Psoas muscle (tissue), 8 donors: ENCODE measurements around the gene GNB3. TPM values are rescaled to one million over a fixed set of nuclear protein-coding genes. Genes with fewer than 3 reads are reported as not detected.
"Not testable (repeated sequence)": the region's sequence is repeated elsewhere in the genome, so short reads cannot be mapped to it uniquely, and the experiment has no call there.

Experiments
- ATAC-seq, 4 donors: fragments of 200-7000 bp; cut with Tn5 transposase; one replicate each; pipeline ENCODE4 v1.9.1; 2020; ENCODE audit warnings: moderate library complexity in 3 of 4, mild to moderate bottlenecking in 2 of 4
- DNase-seq, 2 donors: peaks; one replicate each; pipeline ENCODE4 v3.0.0-alpha.2; 2020
- H3K27ac ChIP-seq: fragments of 200-600 bp; one replicate; pipeline ENCODE4 v1.8.0; 2022
- H3K27me3 ChIP-seq, 3 donors: fragments of 200-600 bp in 1 of 3; one replicate each; pipeline versions ENCODE4 v1.6.1 to v1.8.0; 2013 to 2022; ENCODE audit warnings: low read length in 2 of 3, mild to moderate bottlenecking in 2 of 3, moderate library complexity in 1 of 3; ENCODE audit not compliant: insufficient read depth in 3 of 3
- H3K36me3 ChIP-seq, 2 donors: fragments of 200-600 bp in 1 of 2; one replicate each; pipeline versions ENCODE4 v1.6.1 to v1.8.0; 2013 to 2022; ENCODE audit warnings: low read depth in 1 of 2, mild to moderate bottlenecking in 1 of 2, moderate library complexity in 1 of 2; ENCODE audit not compliant: insufficient read depth in 1 of 2
- H3K4me1 ChIP-seq: fragments of 200-600 bp; one replicate; pipeline ENCODE4 v1.8.0; 2022
- H3K4me3 ChIP-seq: fragments of 200-600 bp; one replicate; pipeline ENCODE4 v1.8.0; 2022; ENCODE audit warnings: mild to moderate bottlenecking
- H3K9me3 ChIP-seq: fragments of 200-600 bp; one replicate; pipeline ENCODE4 v1.8.0; 2022
- WGBS, 3 donors: extraction: QIAGEN DNeasy Blood & Tissue Kit; methylation state at CpG; one replicate each; pipeline versions ENCODE4 v1.1.6 to v1.1.7; 2013; 5-methylcytosine and 5-hydroxymethylcytosine counted together
- intact Hi-C, 2 donors: fragments of 100-400 bp; cut with DNase I; formaldehyde crosslinking; loops; one replicate each; pipeline versions ENCODE4 v1.11.0 to v1.14.2; 2022
- polyA plus RNA-seq, 3 donors: library from polyadenylated mRNA; stranded (reverse); fragments of 200-250 nt; gene quantifications; one replicate each; pipeline ENCODE4 v1.2.3, GENCODE V29; 2013
- total RNA-seq, 4 donors: library from RNA; stranded (reverse); fragmentation: NEBNext Ultra II Directional in 2 of 4; extraction: Animal tissue kit (Norgen Biotek cat#: 25700) in 2 of 4; gene quantifications; one replicate each; pipeline versions ENCODE4 v1.2.1 to v1.2.4, GENCODE V29; 2021 to 2023
- TF ChIP-seq, protein P1 (sequence below): fragments of 200-600 bp; IDR thresholded peaks from one replicate; pipeline ENCODE4 v1.8.0; 2022; ENCODE audit warnings: antibody characterized with exemption
- donor health status: healthy with polysubstance abuse.
- donor health status: DM: no; HTN: no; CAD: no; lungs with moderate emphysema.
- donor health status: Bipolar disorder and iron deficiency.
- donor health status: healthy.
- donor health status: DM: yes; HTN: yes; CAD: no.
- donor health status: DM: no; HTN: no; CAD: no.
- donor health status: DM: no; HTN: no; CAD: no.
- donor health status: DM: yes; HTN: yes; CAD: no.

GNB3 gene
- total and polyA plus RNA-seq, 7 donors = 0.13 to 0.69 (median 0.30) TPM

DNA sequence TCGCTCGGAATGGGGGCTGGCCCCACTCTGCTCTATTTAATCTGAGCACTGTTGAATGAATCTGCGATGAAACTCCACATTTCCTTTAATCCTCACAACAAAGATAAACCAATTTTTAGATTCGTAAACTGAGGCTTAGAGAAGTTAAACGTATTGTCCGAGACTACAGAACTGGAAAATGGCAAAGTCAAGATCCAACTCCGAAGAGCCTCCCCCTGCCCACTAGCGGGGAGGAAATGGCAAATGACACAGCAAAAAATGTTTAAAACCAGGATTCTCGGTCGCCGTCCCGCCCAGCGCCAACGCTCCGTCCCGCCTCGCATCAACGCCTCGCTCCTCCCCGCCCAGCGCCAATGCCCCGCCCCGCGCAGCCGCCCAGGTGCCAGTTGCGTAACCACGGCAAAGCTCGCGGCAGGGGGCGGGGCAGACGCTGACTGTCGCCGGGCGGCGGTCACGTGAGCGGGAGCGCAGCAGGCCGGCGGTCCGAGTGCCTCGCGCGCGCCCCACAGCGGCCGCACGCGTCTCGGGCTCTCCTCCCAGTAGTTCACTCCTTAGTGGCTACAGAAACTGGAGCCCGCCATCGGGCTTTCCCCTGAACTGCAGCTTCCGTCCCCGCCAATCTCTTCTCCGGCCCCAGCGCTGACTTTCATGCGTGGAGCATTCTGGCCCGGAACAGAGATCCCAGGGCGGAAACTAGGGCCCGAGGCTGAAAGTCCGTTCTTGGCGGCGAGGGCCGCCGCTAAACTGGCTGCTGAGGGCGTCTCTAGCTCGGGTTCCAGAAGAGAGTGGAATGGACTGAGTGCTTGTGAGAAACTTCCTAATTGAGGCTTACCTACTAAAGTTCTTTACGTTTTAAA, 50.3 kb downstream of the GNB3 start:
- DNase-seq (peak; percentile 98 to 99), ATAC-seq (peak; percentile 99 to 100 (median 99))
- no peaks in the 10 kb centered on the region for H3K27me3 ChIP-seq
- intact Hi-C loops = no loop called here
- no peaks in the 10 kb centered on the region for H3K9me3 ChIP-seq
- TF ChIP-seq, protein P1, sequence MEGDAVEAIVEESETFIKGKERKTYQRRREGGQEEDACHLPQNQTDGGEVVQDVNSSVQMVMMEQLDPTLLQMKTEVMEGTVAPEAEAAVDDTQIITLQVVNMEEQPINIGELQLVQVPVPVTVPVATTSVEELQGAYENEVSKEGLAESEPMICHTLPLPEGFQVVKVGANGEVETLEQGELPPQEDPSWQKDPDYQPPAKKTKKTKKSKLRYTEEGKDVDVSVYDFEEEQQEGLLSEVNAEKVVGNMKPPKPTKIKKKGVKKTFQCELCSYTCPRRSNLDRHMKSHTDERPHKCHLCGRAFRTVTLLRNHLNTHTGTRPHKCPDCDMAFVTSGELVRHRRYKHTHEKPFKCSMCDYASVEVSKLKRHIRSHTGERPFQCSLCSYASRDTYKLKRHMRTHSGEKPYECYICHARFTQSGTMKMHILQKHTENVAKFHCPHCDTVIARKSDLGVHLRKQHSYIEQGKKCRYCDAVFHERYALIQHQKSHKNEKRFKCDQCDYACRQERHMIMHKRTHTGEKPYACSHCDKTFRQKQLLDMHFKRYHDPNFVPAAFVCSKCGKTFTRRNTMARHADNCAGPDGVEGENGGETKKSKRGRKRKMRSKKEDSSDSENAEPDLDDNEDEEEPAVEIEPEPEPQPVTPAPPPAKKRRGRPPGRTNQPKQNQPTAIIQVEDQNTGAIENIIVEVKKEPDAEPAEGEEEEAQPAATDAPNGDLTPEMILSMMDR = peak; percentile 89
- 1 to 3% (median 1%) methylated on average over 46 to 68 of the region's 68 CpGs for WGBS, 3 donors
- no peaks in the 10 kb centered on the region for H3K4me1 ChIP-seq
- H3K4me3 ChIP-seq = peak overlapping the region; percentile 68
- no peaks in the 10 kb centered on the region for H3K36me3 ChIP-seq
- peak overlapping the region; percentile 81 for H3K27ac ChIP-seq

DNA sequence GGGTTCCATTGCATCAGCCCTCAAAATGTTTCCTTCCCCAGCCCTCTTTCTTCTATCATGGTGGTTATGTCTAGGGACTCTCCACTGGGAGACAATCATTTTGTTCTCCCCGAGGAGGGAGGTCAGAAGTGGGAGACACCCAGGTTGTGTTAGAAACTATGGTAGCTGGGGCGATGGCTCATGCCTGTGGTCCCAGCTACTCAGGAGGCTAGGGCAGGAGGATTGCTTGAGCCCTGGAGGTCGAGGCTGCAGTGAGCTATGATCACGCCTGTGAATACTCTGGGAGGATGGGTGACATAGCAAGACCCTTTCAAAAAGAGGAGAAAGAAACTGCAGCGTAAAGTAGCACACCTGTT, 50.9 kb downstream of the GNB3 start:
- no peaks in the 10 kb centered on the region for H3K27me3 ChIP-seq
- WGBS, 3 donors = 76 to 84% (median 83%) methylated on average over 5 of the region's 5 CpGs
- DNase-seq (no peak), ATAC-seq (peak in 3 of 4 donors; percentile 2 to 3 (median 2))
- peak overlapping the region; percentile 81 for H3K27ac ChIP-seq
- no peaks in the 10 kb centered on the region for H3K36me3 ChIP-seq
- H3K4me1 ChIP-seq = no peaks in the 10 kb centered on the region
- TF ChIP-seq, protein P1 = no peak
- H3K9me3 ChIP-seq = no peaks in the 10 kb centered on the region
- intact Hi-C loops = no loop called here
- peak overlapping the region; percentile 68 for H3K4me3 ChIP-seq

DNA sequence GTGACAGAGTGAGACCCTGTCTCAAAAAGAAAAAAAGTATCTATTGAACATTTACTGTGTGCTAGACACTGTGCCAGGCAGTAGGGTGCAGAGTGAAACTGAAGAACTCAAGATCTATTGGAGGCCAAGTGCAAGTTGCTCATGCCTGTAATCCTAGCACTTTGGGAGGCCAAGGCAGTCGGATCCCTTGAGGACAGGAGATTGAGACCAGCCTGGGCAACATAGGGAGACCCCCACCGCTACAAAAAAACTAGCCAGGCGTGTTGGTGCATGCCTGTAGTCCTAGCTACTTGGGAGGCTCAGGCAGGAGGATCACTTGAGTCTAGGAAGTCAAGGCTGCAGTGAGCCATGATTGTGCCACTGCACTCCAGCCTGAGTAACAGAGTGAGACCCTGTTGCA, 52.0 kb downstream of the GNB3 start:
- H3K27ac ChIP-seq, H3K27me3 ChIP-seq, ATAC-seq, H3K4me1 ChIP-seq, DNase-seq, H3K36me3 ChIP-seq, H3K9me3 ChIP-seq, H3K4me3 ChIP-seq, intact Hi-C loops: not testable (repeated sequence)
- WGBS, 3 donors = 89 to 96% (median 90%) methylated on average over 3 of the region's 3 CpGs

DNA sequence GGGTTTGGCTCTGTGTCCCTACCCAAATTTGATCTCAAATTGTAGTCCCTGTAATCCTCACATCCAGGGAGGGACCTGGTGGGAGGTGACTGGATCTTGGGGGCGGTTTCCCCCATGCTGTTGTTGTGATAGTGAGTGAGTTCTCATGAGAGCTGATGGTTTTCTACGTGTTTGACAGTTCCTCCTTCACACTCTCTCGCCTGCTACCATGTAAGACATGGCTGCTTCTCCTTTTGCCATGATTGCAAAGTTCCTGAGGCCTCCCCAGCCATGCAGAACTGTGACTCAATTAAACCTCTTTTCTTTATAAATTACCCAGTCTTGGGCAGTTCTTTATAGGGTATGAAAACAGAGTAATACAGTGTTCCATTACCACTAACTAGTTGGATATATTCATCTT, 53.6 kb downstream of the GNB3 start:
- no peak overlapping the region for H3K4me3 ChIP-seq
- no peak overlapping the region for H3K27ac ChIP-seq
- H3K4me1 ChIP-seq = no peaks in the 10 kb centered on the region
- no peaks in the 10 kb centered on the region for H3K27me3 ChIP-seq
- TF ChIP-seq, protein P1 = no peak
- intact Hi-C loops = no loop called here
- 87 to 93% (median 87%) methylated on average over 3 of the region's 3 CpGs for WGBS, 3 donors
- no peak for DNase-seq
- no peak for ATAC-seq
- H3K36me3 ChIP-seq = no peaks in the 10 kb centered on the region
- no peaks in the 10 kb centered on the region for H3K9me3 ChIP-seq

Other genes starting within 250 kb of the GNB3 start
- 100 to 1,000 TPM in 2 of 4 donors, 10 to 100 TPM in 2; 94.5 to 152 (median 112) TPM for gene CHD4, start 233.5 kb upstream of the GNB3 start, total RNA-seq
- gene CHD4, start 233.5 kb upstream of the GNB3 start, polyA plus RNA-seq = 10 to 100 TPM; 62.5 to 90.0 (median 78.5) TPM
- under 1 TPM; 0.30 to 0.60 (median 0.39) TPM for gene LPAR5, start 205.0 kb upstream of the GNB3 start, total RNA-seq
- under 1 TPM; 0.04 to 0.20 (median 0.05) TPM for gene LPAR5, start 205.0 kb upstream of the GNB3 start, polyA plus RNA-seq
- gene ACRBP, start 193.5 kb upstream of the GNB3 start, total RNA-seq = under 1 TPM; 0.44 to 0.99 (median 0.86) TPM
- under 1 TPM in 2 of 3 donors, not detected in 1; 0.29 to 0.82 TPM for gene ACRBP, start 193.5 kb upstream of the GNB3 start, polyA plus RNA-seq
- gene ING4, start 177.8 kb upstream of the GNB3 start, total RNA-seq = 10 to 100 TPM; 12.7 to 29.6 (median 16.9) TPM
- 10 to 100 TPM; 20.7 to 35.6 (median 25.7) TPM for gene ING4, start 177.8 kb upstream of the GNB3 start, polyA plus RNA-seq
- 10 to 100 TPM; 25.4 to 37.9 (median 27.9) TPM for gene ZNF384, start 151.6 kb upstream of the GNB3 start, total RNA-seq
- 10 to 100 TPM; 22.0 to 44.9 (median 23.8) TPM for gene ZNF384, start 151.6 kb upstream of the GNB3 start, polyA plus RNA-seq
- under 1 TPM in 3 of 4 donors, not detected in 1; 0.10 to 0.17 (median 0.15) TPM for gene PIANP, start 140.1 kb upstream of the GNB3 start, total RNA-seq
- under 1 TPM in 2 of 3 donors, not detected in 1; 0.17 to 0.21 TPM for gene PIANP, start 140.1 kb upstream of the GNB3 start, polyA plus RNA-seq
- 10 to 100 TPM; 72.3 to 86.2 (median 77.1) TPM for gene COPS7A, start 116.9 kb upstream of the GNB3 start, total RNA-seq
- 100 to 1,000 TPM in 2 of 3 donors, 10 to 100 TPM in 1; 79.2 to 157 (median 104) TPM for gene COPS7A, start 116.9 kb upstream of the GNB3 start, polyA plus RNA-seq
- gene MLF2, start 87.8 kb upstream of the GNB3 start, total RNA-seq = 100 to 1,000 TPM; 104 to 188 (median 132) TPM
- 100 to 1,000 TPM; 113 to 245 (median 176) TPM for gene MLF2, start 87.8 kb upstream of the GNB3 start, polyA plus RNA-seq
- 100 to 1,000 TPM in 1 of 4 donors, 10 to 100 TPM in 3; 69.0 to 104 (median 77.1) TPM for gene PTMS, start 74.6 kb upstream of the GNB3 start, total RNA-seq
- 10 to 100 TPM; 65.4 to 93.7 (median 87.7) TPM for gene PTMS, start 74.6 kb upstream of the GNB3 start, polyA plus RNA-seq
- gene LAG3, start 68.4 kb upstream of the GNB3 start, total RNA-seq = under 1 TPM in 2 of 4 donors, not detected in 2; 0.11 to 0.24 TPM
- under 1 TPM in 2 of 3 donors, not detected in 1; 0.05 to 0.06 TPM for gene LAG3, start 68.4 kb upstream of the GNB3 start, polyA plus RNA-seq
- 1 to 10 TPM; 2.3 to 4.9 (median 4.0) TPM for gene CD4, start 51.4 kb upstream of the GNB3 start, total RNA-seq
- gene CD4, start 51.4 kb upstream of the GNB3 start, polyA plus RNA-seq = 1 to 10 TPM in 1 of 3 donors, under 1 TPM in 2; 0.47 to 1.5 (median 0.91) TPM
- gene GPR162, start 19.1 kb upstream of the GNB3 start, total RNA-seq = 1 to 10 TPM in 3 of 4 donors, under 1 TPM in 1; 0.50 to 2.8 (median 1.2) TPM
- 1 to 10 TPM in 1 of 3 donors, under 1 TPM in 2; 0.60 to 1.8 (median 0.61) TPM for gene GPR162, start 19.1 kb upstream of the GNB3 start, polyA plus RNA-seq
- gene P3H3, start 12.5 kb upstream of the GNB3 start, total RNA-seq = 1 to 10 TPM; 1.3 to 4.2 (median 3.2) TPM
- 1 to 10 TPM in 2 of 3 donors, under 1 TPM in 1; 0.87 to 1.2 (median 1.1) TPM for gene P3H3, start 12.5 kb upstream of the GNB3 start, polyA plus RNA-seq
- gene CDCA3, start 10.4 kb downstream of the GNB3 start, total RNA-seq = 1 to 10 TPM in 1 of 4 donors, under 1 TPM in 2, not detected in 1; 0.79 to 1.1 (median 0.92) TPM
- gene CDCA3, start 10.4 kb downstream of the GNB3 start, polyA plus RNA-seq = 1 to 10 TPM in 1 of 3 donors, under 1 TPM in 2; 0.21 to 3.3 (median 0.56) TPM
- gene USP5, start 11.2 kb downstream of the GNB3 start, total RNA-seq = 100 to 1,000 TPM in 3 of 4 donors, 10 to 100 TPM in 1; 98.1 to 127 (median 112) TPM
- gene USP5, start 11.2 kb downstream of the GNB3 start, polyA plus RNA-seq = 10 to 100 TPM; 43.1 to 85.1 (median 49.5) TPM
- gene TPI1, start 26.6 kb downstream of the GNB3 start, total RNA-seq = 100 to 1,000 TPM; 537 to 822 (median 624) TPM
- 100 to 1,000 TPM; 588 to 952 (median 847) TPM for gene TPI1, start 26.6 kb downstream of the GNB3 start, polyA plus RNA-seq
- 1 to 10 TPM; 2.4 to 4.5 (median 3.2) TPM for gene SPSB2, start 32.4 kb downstream of the GNB3 start, total RNA-seq
- 10 to 100 TPM in 1 of 3 donors, 1 to 10 TPM in 2; 4.3 to 10.2 (median 6.7) TPM for gene SPSB2, start 32.4 kb downstream of the GNB3 start, polyA plus RNA-seq
- gene LRRC23, start 63.9 kb downstream of the GNB3 start, total RNA-seq = 10 to 100 TPM; 10.2 to 14.9 (median 12.5) TPM
- gene LRRC23, start 63.9 kb downstream of the GNB3 start, polyA plus RNA-seq = 10 to 100 TPM in 2 of 3 donors, 1 to 10 TPM in 1; 9.5 to 29.0 (median 14.3) TPM
- 1 to 10 TPM; 2.0 to 4.6 (median 2.3) TPM for gene ENO2, start 73.7 kb downstream of the GNB3 start, total RNA-seq
- gene ENO2, start 73.7 kb downstream of the GNB3 start, polyA plus RNA-seq = 1 to 10 TPM; 1.4 to 2.0 (median 1.8) TPM
- 10 to 100 TPM; 43.3 to 55.8 (median 50.9) TPM for gene ATN1, start 87.0 kb downstream of the GNB3 start, total RNA-seq
- gene ATN1, start 87.0 kb downstream of the GNB3 start, polyA plus RNA-seq = 10 to 100 TPM; 24.9 to 46.0 (median 33.7) TPM
- not detected for gene RNU7-1, start 102.9 kb downstream of the GNB3 start, total RNA-seq
- gene RNU7-1, start 102.9 kb downstream of the GNB3 start, polyA plus RNA-seq = not detected
- 100 to 1,000 TPM in 2 of 4 donors, 10 to 100 TPM in 2; 80.4 to 110 (median 95.6) TPM for gene C12orf57, start 103.1 kb downstream of the GNB3 start, total RNA-seq
- gene C12orf57, start 103.1 kb downstream of the GNB3 start, polyA plus RNA-seq = 100 to 1,000 TPM; 223 to 269 (median 247) TPM
- gene PTPN6, start 110.4 kb downstream of the GNB3 start, total RNA-seq = 1 to 10 TPM; 3.6 to 7.6 (median 4.6) TPM
- 1 to 10 TPM; 1.3 to 2.6 (median 2.1) TPM for gene PTPN6, start 110.4 kb downstream of the GNB3 start, polyA plus RNA-seq
- 100 to 1,000 TPM; 137 to 278 (median 180) TPM for gene PHB2, start 129.7 kb downstream of the GNB3 start, total RNA-seq
- 100 to 1,000 TPM; 176 to 381 (median 208) TPM for gene PHB2, start 129.7 kb downstream of the GNB3 start, polyA plus RNA-seq
- gene EMG1, start 130.0 kb downstream of the GNB3 start, total RNA-seq = 10 to 100 TPM; 30.1 to 59.4 (median 44.8) TPM
- gene EMG1, start 130.0 kb downstream of the GNB3 start, polyA plus RNA-seq = 10 to 100 TPM; 26.6 to 66.5 (median 50.4) TPM
- 10 to 100 TPM; 24.0 to 56.5 (median 41.6) TPM for gene LPCAT3, start 177.6 kb downstream of the GNB3 start, total RNA-seq
- 10 to 100 TPM; 13.9 to 26.2 (median 17.4) TPM for gene LPCAT3, start 177.6 kb downstream of the GNB3 start, polyA plus RNA-seq
- 10 to 100 TPM; 49.0 to 98.5 (median 75.6) TPM for gene C1S, start 219.8 kb downstream of the GNB3 start, total RNA-seq
- gene C1S, start 219.8 kb downstream of the GNB3 start, polyA plus RNA-seq = 10 to 100 TPM; 35.9 to 44.4 (median 38.2) TPM